K562 (cell line): ENCODE results near the gene C11orf86. TPM values are rescaled to one million over a fixed set of nuclear protein-coding genes. Genes with fewer than 3 reads are reported as not detected.
A peak's percentile ranks its signal among the peaks of the same experiment; 100 is the strongest.

Experiments
- E2F3 ChIP-seq: fragments of 250-450 bp; sonication (Bioruptor Pico); IDR thresholded peaks from 2 replicates; pipeline ENCODE4 v1.4.0; 2020; ENCODE audit warnings: mild to moderate bottlenecking
- FOSL1 ChIP-seq: fragments of 200-800 bp; sonication (Bioruptor generic); conservative IDR thresholded peaks from 2 replicates; pipeline ENCODE4 v1.6.1; 2016; ENCODE audit warnings: missing genetic modification characterization, missing compliant biosample characterization
- NCOR1 ChIP-seq: fragments of 450-650 bp; IDR thresholded peaks from 2 replicates; pipeline ENCODE4 v1.6.1; 2016; ENCODE audit warnings: mild to moderate bottlenecking, moderate library complexity
- RAD51 ChIP-seq: fragments of 450-650 bp; IDR thresholded peaks from 2 replicates; pipeline ENCODE4 v1.7.1; 2016; ENCODE audit warnings: low read depth, mild to moderate bottlenecking, borderline replicate concordance
- RBBP5 ChIP-seq: fragments of 200-600 bp; sonication (generic); IDR thresholded peaks from 2 replicates; pipeline ENCODE4 v1.6.1; 2012; ENCODE audit warnings: borderline replicate concordance, mild to moderate bottlenecking, low read length, control low read depth, inconsistent platforms; ENCODE audit not compliant: insufficient read depth, poor library complexity, severe bottlenecking
- RBM25 ChIP-seq: fragments of 200-400 bp; formaldehyde crosslinking; IDR thresholded peaks from 2 replicates; pipeline ENCODE4 v1.6.1; 2018; ENCODE audit warnings: low read length, low read depth, moderate library complexity; ENCODE audit not compliant: severe bottlenecking
- polyA plus RNA-seq, 8 experiments: library from polyadenylated mRNA; depleted of rRNA in 4 of 8; stranded (reverse) in 5 of 8; unstranded in 3 of 8; fragments of >200 nt; fragmentation: Nextera tagmentation in 2 of 8; fragmentation: Illumina TruSeq in 1 of 8; extraction: Ambion mirVana in 2 of 8; extraction: Trizol in 1 of 8; gene quantifications; 2 replicates each; pipeline versions ENCODE4 v1.2.1 to v1.2.3, GENCODE V29; 2011 to 2014; ENCODE audit warnings: inconsistent platforms in 1 of 8, missing spikeins in 1 of 8
- total RNA-seq, 7 experiments: library from RNA; depleted of rRNA in 6 of 7; stranded (reverse); fragments of >200 nt in 6 of 7; fragmentation: Illumina TruSeq in 2 of 7; extraction: Trizol in 2 of 7; gene quantifications; 2 replicates each; pipeline versions ENCODE4 v1.2.1 to v1.2.3, GENCODE V29; 2011 to 2021; ENCODE audit warnings: low replicate concordance in 1 of 7
- TF ChIP-seq, protein P1 (sequence below): fragments of 450-650 bp; IDR thresholded peaks from 2 replicates; pipeline ENCODE4 v1.6.1; 2016; ENCODE audit warnings: mild to moderate bottlenecking
- TF ChIP-seq, protein P2 (sequence below): fragments of 250-450 bp; sonication (Bioruptor Pico); IDR thresholded peaks from 2 replicates; pipeline ENCODE4 v1.9.0; 2021; ENCODE audit warnings: mild to moderate bottlenecking, inconsistent platforms
- TF ChIP-seq, protein P3 (sequence below), 2 experiments: IDR thresholded peaks in 1 of 2; conservative IDR thresholded peaks in 1 of 2; 2 replicates each; pipeline ENCODE4 v1.6.1; 2016; ENCODE audit warnings: low read depth in 2 of 2, mild to moderate bottlenecking in 1 of 2, missing compliant biosample characterization in 1 of 2, missing genetic modification characterization in 1 of 2, moderate library complexity in 1 of 2
- TF ChIP-seq, protein P4 (sequence below): fragments of 450-650 bp; IDR thresholded peaks from 2 replicates; pipeline ENCODE4 v1.6.1; 2018; ENCODE audit not compliant: partially characterized antibody
- TF ChIP-seq, protein P5 (sequence below), 2 experiments: fragments of 200-800 bp in 1 of 2; sonication (Bioruptor generic) in 1 of 2; sonication (generic) in 1 of 2; formaldehyde crosslinking in 1 of 2; IDR thresholded peaks in 1 of 2; conservative IDR thresholded peaks in 1 of 2; 2 replicates each; pipeline versions ENCODE4 v1.5.0 to v1.6.1; 2016 to 2020; ENCODE audit warnings: missing compliant biosample characterization in 1 of 2, missing genetic modification characterization in 1 of 2, missing genetic modification reagents in 1 of 2

The C11orf86 gene
- total and polyA plus RNA-seq, 9 of the 15 experiments (the other 6 are each of a cell fraction or from before 2014, with no cell fraction given), result not detected

DNA sequence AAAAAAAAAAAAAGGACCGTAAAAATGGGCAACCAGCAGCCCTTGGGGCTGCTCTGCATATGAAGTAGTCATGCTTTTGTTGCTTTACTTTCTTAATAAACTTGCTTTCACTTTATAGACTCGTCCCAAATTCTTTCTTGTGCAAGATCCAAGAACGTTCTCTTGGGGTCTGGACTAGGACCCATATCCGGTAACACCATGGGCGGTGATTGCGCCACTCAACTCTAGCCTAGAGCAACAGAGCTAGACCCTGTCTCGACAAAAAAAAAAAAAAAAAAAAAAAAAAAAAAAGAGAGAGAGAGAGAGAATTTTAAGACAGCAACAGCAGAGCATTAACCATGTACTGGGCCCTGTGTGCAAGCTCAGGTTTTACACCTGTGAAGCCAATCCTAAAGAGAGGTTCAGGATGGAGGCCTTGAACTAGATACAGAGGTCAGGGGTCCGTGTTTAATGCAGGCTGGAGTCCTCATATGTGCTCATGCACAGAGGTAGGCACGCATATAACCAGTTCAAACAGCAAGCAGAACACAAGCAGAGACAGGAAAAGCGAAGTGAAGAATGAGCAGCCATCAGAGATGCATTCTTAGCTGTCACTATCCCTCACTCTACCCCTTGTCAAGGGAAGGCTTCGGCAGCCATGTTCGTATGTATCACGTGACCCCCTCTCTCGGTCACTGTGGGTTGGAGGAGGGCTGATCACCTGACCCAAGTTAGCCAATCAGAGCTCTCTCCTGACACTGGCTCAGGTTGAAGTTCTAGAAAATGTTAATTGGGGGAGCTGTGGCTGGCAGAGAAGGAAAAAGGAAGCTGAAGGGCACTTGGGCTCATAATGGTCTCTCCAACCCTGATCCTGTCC, 31.2 kb downstream of the C11orf86 start (continued):
- TF ChIP-seq RBM25 (peak; percentile 53), RBBP5 (no peak), FOSL1 (tag) (0 out of 2 replicates have a peak, but pooled peaks have one; percentile 15), RAD51 (peak; percentile 99), E2F3 (CRISPR knock-in tag) (no peak), NCOR1 (no peak)
- TF ChIP-seq, protein P1, sequence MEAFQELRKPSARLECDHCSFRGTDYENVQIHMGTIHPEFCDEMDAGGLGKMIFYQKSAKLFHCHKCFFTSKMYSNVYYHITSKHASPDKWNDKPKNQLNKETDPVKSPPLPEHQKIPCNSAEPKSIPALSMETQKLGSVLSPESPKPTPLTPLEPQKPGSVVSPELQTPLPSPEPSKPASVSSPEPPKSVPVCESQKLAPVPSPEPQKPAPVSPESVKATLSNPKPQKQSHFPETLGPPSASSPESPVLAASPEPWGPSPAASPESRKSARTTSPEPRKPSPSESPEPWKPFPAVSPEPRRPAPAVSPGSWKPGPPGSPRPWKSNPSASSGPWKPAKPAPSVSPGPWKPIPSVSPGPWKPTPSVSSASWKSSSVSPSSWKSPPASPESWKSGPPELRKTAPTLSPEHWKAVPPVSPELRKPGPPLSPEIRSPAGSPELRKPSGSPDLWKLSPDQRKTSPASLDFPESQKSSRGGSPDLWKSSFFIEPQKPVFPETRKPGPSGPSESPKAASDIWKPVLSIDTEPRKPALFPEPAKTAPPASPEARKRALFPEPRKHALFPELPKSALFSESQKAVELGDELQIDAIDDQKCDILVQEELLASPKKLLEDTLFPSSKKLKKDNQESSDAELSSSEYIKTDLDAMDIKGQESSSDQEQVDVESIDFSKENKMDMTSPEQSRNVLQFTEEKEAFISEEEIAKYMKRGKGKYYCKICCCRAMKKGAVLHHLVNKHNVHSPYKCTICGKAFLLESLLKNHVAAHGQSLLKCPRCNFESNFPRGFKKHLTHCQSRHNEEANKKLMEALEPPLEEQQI, result peak; percentile 83; the same call in 1 of the 2 replicates
- TF ChIP-seq, protein P2, sequence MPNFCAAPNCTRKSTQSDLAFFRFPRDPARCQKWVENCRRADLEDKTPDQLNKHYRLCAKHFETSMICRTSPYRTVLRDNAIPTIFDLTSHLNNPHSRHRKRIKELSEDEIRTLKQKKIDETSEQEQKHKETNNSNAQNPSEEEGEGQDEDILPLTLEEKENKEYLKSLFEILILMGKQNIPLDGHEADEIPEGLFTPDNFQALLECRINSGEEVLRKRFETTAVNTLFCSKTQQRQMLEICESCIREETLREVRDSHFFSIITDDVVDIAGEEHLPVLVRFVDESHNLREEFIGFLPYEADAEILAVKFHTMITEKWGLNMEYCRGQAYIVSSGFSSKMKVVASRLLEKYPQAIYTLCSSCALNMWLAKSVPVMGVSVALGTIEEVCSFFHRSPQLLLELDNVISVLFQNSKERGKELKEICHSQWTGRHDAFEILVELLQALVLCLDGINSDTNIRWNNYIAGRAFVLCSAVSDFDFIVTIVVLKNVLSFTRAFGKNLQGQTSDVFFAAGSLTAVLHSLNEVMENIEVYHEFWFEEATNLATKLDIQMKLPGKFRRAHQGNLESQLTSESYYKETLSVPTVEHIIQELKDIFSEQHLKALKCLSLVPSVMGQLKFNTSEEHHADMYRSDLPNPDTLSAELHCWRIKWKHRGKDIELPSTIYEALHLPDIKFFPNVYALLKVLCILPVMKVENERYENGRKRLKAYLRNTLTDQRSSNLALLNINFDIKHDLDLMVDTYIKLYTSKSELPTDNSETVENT (CRISPR knock-in tag), result no peak
- TF ChIP-seq, protein P3, sequence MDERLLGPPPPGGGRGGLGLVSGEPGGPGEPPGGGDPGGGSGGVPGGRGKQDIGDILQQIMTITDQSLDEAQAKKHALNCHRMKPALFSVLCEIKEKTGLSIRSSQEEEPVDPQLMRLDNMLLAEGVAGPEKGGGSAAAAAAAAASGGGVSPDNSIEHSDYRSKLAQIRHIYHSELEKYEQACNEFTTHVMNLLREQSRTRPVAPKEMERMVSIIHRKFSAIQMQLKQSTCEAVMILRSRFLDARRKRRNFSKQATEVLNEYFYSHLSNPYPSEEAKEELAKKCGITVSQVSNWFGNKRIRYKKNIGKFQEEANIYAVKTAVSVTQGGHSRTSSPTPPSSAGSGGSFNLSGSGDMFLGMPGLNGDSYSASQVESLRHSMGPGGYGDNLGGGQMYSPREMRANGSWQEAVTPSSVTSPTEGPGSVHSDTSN (CRISPR knock-in tag; IDR thresholded peaks at IDR 0.05; ENCODE audit: low read depth), result no peak
- TF ChIP-seq, protein P3 (tag; conservative IDR thresholded peaks at IDR 0.05; ENCODE audit: low read depth), result no peak
- TF ChIP-seq, protein P4, sequence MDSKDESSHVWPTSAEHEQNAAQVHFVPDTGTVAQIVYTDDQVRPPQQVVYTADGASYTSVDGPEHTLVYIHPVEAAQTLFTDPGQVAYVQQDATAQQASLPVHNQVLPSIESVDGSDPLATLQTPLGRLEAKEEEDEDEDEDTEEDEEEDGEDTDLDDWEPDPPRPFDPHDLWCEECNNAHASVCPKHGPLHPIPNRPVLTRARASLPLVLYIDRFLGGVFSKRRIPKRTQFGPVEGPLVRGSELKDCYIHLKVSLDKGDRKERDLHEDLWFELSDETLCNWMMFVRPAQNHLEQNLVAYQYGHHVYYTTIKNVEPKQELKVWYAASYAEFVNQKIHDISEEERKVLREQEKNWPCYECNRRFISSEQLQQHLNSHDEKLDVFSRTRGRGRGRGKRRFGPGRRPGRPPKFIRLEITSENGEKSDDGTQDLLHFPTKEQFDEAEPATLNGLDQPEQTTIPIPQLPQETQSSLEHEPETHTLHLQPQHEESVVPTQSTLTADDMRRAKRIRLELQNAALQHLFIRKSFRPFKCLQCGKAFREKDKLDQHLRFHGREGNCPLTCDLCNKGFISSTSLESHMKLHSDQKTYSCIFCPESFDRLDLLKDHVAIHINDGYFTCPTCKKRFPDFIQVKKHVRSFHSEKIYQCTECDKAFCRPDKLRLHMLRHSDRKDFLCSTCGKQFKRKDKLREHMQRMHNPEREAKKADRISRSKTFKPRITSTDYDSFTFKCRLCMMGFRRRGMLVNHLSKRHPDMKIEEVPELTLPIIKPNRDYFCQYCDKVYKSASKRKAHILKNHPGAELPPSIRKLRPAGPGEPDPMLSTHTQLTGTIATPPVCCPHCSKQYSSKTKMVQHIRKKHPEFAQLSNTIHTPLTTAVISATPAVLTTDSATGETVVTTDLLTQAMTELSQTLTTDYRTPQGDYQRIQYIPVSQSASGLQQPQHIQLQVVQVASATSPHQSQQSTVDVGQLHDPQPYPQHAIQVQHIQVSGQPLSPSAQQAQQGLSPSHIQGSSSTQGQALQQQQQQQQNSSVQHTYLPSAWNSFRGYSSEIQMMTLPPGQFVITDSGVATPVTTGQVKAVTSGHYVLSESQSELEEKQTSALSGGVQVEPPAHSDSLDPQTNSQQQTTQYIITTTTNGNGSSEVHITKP, result no peak
- TF ChIP-seq, protein P5, sequence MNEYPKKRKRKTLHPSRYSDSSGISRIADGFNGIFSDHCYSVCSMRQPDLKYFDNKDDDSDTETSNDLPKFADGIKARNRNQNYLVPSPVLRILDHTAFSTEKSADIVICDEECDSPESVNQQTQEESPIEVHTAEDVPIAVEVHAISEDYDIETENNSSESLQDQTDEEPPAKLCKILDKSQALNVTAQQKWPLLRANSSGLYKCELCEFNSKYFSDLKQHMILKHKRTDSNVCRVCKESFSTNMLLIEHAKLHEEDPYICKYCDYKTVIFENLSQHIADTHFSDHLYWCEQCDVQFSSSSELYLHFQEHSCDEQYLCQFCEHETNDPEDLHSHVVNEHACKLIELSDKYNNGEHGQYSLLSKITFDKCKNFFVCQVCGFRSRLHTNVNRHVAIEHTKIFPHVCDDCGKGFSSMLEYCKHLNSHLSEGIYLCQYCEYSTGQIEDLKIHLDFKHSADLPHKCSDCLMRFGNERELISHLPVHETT (CRISPR knock-in tag; conservative IDR thresholded peaks at IDR 0.05 in 1 of 2, IDR thresholded peaks at IDR 0.05 in 1 of 2), result no peak
